Kidney tubule cell (primary cell): ENCODE data around the gene HSF2BP.
"Not testable (repeated sequence)": the region's sequence is repeated elsewhere in the genome, so short reads cannot be mapped to it uniquely, and the experiment has no call there.

Experiments used
- DNase-seq: peaks from one replicate; pipeline ENCODE4 v3.0.0-alpha.2; 2018; ENCODE audit warnings: low spot score

The HSF2BP gene

GRCh38 chr21:43597540-43598250 is 61.6 kb downstream of the HSF2BP start:
- no peak for DNase-seq

DNA sequence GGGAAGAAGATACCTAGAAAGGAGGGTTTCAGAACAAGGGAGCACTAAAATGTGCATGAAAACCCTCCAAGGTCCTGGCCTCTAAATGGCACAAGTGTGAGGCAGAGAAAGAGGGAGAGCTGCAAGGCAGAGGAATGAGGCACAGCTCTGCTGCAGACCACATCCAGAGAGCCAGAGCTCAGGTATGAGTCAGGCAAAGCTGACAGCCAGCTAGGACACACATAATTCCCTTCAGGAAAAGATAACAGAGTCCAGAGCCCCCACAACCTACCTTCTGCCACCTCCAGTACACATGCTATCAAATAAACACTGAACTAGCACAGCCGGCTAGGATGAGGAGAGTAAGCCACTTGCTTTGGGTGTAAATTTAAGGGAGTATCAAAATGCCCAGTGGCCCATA is 62.2 kb downstream of the HSF2BP start:
- peak; percentile 86 for DNase-seq

DNA sequence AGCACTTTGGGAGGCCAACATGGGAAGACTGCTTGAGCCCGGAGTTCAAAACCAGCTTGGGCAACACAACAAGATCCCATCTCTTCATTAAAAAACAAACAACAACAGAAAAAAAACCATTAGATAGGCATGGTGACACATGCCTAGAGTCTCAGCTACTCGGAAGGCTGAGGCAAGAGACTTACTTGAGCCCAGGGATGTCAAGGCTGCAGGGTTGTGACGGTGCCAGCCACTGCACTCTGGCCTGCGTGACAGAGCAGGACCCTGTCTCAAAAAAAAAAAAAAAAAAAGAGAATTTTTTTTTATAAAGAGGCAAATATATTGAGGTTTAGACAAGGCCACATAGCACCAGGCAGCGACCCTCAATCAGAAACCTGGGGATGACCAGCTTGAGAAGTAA is 62.7 kb downstream of the HSF2BP start:
- DNase-seq = no peak

- not testable (repeated sequence) for DNase-seq
Observed at GRCh38 chr21:43595769-43596168, 63.5 kb downstream of the HSF2BP start.

DNA sequence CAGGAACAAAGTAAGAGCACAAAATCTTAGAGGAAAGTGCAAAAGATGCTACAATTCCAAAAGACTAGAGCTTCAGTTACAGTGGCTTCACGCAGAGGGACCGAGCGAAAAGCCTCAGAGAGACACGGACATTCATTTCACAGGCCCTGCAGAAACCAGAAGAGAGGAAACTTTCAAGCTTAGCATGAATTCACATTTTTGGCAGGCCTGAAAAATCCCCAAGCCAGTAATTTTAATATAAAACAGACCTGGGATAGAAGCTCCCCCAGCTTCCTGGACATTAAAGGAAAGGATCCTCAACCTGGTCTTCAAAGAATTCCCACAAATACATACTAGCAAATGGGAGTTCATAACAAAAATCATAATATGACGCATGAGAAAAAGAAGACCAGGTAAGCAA is 66.2 kb downstream of the HSF2BP start:
- no peak for DNase-seq

GRCh38 chr21:43591571-43591970 is 67.7 kb downstream of the HSF2BP start:
- DNase-seq = no peak

- DNase-seq = no peak
Observed at GRCh38 chr21:43590194-43590593, 69.1 kb downstream of the HSF2BP start.

GRCh38 chr21:43588957-43589356 is 70.3 kb downstream of the HSF2BP start:
- DNase-seq = no peak

- peak; percentile 100 for DNase-seq
Observed at GRCh38 chr21:43585924-43586413, 73.3 kb downstream of the HSF2BP start.

DNA sequence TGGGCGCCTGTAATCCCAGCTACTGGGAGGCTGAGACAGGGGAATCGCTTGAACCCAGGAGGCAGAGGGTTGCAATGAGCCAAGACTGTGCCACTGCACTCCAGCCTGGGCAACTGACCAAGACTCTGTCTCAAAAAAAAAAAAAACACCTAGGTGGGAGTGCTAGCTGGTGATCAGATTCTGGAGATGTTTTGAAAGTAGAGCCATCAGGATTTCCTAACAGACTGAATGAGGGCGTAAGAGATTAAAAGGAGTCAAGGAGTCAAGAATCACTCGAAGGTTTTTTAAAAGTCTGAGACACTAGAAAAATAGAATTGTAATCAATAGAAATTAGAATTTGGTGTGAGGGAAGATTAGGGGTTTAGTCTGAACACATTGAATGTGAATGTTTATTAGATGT is 73.8 kb downstream of the HSF2BP start:
- no peak for DNase-seq

DNA sequence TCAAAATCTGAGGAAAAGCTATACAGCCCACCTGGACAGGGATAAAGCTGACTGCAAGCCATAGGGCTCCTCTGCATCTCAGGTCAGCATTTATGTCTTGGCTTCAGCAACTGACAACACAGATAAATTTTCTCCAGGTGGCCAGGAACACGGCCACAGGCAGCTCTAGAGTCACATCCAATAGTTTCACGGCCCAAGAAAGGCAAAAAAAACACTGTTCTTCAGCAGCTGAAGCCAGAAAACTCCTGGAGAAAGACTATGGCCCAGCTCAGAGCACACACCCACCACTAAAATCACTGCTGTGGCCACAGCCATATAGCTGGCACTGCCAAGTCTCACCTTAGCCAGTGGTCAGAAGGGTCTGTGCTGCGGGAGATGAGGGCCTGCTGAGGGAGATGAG is 77.8 kb downstream of the HSF2BP start:
- DNase-seq = no peak

DNA sequence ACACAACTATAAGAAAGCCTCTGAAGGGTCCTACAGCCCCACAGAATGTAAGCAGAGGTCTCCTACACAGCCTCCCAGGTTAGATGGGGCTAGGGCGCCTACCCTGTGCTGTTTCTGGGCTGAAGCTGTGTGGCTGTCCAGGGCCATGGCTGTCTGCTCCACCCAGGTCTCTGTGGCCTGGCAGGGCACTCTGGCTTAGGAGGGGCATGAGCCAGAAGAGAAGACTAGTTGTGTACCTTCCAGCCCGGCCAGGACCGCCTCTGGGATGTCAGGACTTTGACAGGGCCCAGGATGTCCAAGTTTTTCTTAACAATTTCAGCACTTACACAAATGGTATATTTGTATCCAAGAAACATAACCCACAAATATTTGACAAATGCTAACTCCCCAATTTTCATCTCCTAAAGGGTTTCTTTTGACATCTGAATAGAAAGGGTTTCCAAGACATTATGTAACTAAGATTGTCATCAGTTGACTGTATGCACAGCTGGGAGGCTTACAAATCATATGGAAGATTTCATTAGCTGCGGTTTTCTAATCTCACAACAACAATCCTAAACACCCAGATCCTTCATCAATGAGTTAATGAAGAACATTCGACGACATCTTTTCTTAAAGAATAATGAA is 80.5 kb downstream of the HSF2BP start:
- DNase-seq = no peak

- DNase-seq = no peak
Observed at GRCh38 chr21:43575473-43575844, 83.8 kb downstream of the HSF2BP start.

- no peak for DNase-seq
Observed at GRCh38 chr21:43574741-43575472, 84.4 kb downstream of the HSF2BP start.

GRCh38 chr21:43573921-43574320 is 85.4 kb downstream of the HSF2BP start:
- no peak for DNase-seq

DNA sequence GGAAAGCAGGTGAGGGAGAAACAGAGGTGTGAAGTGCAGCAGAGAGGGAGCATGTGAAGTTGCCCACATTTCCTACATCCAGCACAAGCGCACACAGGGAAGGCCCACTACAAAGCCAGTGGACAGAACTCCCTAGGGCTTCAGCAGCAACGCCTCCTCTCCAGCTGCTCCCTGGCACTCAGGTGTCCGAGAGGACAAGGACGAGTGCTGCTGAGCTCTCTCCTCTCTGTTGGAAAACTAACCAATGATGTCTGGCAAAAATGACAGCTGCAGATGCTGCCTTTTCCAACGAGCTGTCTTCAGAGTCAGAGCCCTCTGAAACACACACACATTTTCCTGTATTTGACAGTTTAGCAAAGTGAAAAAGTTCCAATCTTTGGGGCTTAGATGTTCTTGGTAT is 86.8 kb downstream of the HSF2BP start:
- no peak for DNase-seq

GRCh38 chr21:43571976-43572375 is 87.3 kb downstream of the HSF2BP start:
- DNase-seq = no peak

GRCh38 chr21:43570195-43570594 is 89.1 kb downstream of the HSF2BP start:
- not testable (repeated sequence) for DNase-seq

DNA sequence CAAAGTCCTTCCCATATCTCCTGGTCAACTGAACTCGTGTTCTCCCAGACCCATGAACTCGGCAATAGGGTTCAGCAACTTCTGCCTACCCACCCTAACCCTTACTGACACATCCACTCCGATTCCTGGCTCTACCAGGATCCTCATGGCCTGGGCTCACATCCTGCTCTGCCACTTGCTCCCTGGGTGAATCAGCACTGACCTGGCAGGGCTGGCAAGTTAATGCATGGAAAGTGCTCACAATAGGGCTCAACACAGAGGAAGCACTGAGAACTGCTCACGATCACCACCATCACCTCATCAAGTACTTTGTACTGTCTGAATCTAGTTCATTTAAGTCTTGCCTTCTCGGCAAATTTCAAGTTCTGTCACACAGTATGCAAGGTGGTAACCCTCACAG is 96.8 kb downstream of the HSF2BP start:
- not testable (repeated sequence) for DNase-seq

DNA sequence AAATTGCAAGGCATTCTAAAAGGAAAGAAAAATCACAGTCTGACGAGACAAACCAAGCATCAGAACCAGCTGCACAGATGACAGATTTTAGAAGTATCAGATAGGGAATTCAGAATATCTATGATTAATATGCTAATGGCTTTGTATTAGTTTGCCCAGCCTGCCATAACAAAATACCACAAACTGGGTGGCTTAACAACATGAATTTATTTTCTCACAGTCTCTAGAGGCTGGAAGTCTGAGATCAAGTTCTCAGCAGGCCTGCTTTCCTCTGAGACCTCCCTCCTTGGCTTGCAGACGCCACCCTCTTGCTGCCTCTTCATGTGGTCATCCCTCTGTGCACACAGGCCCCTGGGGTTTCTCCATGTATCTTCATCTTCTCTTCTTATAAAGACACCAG is 118.7 kb downstream of the HSF2BP start:
- DNase-seq = not testable (repeated sequence)

DNA sequence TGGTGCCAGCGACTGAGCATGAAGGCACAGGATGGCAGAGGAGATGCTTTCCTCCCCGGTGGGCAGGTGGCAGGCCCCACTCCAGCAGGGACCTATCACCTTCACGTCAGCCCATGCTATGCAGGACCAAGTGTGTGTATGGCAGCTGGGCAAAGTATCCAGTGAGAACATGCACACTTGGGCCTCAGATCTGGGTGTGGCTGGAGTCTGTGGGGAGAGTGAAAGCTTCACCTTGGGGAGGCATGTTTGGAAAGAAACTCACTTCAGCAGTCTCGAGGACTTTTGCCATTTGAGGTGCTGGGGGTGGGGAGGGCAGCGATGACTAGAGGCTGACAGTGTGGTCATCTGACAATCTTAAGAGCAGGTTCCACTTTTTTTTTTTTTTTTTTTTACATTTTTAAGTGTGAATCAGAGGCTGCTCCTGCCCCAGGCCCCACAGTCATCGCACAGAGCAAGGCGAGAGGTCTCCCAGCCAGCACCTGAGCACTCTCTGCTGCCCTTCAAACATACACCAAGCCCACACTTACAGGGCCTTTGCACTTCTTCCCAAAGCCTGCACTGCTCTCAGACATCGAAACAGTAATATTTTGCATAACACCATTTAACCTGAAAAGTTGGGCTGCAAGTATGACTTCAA is 136.7 kb downstream of the HSF2BP start:
- DNase-seq = not testable (repeated sequence)

- DNase-seq = not testable (repeated sequence)
Observed at GRCh38 chr21:43517701-43518100, 141.6 kb downstream of the HSF2BP start.
